GM12873 (cell line): ENCODE measurements around the gene NLRC3.

Experiments used
- TF ChIP-seq, protein P1 (sequence below): IDR thresholded peaks from 2 replicates; pipeline ENCODE4 v1.5.1; 2012; ENCODE audit warnings: low read depth, mild to moderate bottlenecking, moderate library complexity, low read length, control low read depth; ENCODE audit not compliant: insufficient read depth; ENCODE audit errors: missing control alignments

The NLRC3 gene

DNA sequence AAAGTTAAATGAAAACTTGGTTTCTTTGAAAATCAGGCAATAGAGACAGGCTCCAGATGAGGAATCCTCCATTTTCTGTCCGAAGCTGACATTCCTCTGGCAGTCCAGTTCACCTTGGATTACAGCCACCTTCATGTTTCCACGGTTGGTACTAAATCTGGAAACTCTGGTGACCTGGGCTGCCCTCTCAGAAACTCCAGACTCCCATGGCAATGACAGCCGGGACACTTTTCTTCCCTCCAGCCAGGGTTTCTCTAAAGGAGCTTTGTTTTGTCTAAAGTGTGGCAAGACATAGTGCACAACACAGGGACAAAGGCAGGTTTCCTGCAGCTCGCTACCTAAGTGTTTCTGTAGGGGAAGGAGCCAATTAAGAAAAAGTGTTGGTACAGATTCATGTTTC, 40.4 kb downstream of the NLRC3 start:
- TF ChIP-seq, protein P1, sequence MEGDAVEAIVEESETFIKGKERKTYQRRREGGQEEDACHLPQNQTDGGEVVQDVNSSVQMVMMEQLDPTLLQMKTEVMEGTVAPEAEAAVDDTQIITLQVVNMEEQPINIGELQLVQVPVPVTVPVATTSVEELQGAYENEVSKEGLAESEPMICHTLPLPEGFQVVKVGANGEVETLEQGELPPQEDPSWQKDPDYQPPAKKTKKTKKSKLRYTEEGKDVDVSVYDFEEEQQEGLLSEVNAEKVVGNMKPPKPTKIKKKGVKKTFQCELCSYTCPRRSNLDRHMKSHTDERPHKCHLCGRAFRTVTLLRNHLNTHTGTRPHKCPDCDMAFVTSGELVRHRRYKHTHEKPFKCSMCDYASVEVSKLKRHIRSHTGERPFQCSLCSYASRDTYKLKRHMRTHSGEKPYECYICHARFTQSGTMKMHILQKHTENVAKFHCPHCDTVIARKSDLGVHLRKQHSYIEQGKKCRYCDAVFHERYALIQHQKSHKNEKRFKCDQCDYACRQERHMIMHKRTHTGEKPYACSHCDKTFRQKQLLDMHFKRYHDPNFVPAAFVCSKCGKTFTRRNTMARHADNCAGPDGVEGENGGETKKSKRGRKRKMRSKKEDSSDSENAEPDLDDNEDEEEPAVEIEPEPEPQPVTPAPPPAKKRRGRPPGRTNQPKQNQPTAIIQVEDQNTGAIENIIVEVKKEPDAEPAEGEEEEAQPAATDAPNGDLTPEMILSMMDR: no peak

DNA sequence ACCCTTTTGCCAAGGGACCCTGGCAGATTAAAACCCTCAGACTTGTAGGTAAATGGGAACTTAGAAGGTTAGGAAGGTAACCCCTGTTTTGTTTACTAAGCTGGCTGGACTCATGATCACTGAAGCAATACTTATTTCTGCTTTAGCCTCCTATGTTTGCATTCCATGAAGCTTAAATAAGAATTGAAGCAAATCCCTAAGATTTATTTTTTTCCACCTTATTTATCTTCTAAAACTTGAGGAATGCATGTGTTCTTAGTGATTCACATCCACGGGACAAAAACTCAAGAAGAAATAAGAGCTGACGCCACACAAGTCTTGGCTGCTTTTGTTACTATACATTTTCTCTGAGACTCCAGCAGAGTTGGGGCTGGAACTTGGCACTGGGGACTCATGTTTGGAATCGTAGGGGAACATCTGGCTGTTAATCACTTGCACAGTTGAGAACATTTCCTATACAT, 40.9 kb downstream of the NLRC3 start:
- TF ChIP-seq, protein P1: no peak

GRCh38 chr16:3534126-3534525, 43.1 kb downstream of the NLRC3 start:
- TF ChIP-seq, protein P1: no peak

GRCh38 chr16:3532741-3533140, 44.5 kb downstream of the NLRC3 start:
- TF ChIP-seq, protein P1: no peak

DNA sequence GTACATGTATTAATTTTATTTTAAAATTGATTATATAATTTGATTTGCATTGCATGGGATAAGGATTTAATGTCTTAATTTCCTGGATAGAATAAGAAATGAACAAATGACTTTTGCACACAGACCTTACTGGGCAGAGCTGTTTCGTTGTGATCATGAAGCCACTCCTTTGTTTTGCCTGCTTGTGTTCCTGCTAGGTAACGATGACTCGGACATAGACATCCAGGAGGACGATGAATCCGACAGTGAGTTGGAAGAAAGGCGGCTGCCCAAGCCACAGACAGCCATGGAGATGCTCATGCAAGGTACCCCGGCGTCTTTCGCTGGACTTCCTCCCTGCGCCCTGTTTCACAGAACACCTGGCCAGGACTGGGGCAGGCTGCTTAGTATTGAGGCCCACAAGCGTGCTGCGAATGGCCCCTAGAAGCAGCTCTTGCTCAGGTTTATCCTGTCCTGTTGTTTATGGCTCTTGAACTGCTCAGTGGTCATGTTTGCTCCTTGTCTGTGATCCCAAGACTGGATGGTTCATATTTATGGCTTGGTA, 46.8 kb downstream of the NLRC3 start:
- TF ChIP-seq, protein P1: no peak

DNA sequence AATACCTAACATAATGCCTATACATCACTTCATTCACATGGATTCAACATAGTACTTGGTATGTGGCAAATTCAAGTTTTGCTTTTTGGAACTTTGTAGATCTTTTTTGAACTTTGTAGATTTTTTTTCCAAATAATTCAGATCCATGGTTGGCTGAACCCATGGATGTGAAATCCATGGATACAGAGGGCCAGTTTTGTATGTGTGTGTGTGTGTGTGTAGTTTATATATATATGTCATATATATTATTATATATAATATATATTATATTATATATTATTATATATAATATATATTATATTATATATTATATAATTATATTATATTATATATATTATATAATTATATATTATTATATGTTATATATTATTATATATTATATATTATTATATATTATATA, 48.0 kb downstream of the NLRC3 start:
- TF ChIP-seq, protein P1: no peak

DNA sequence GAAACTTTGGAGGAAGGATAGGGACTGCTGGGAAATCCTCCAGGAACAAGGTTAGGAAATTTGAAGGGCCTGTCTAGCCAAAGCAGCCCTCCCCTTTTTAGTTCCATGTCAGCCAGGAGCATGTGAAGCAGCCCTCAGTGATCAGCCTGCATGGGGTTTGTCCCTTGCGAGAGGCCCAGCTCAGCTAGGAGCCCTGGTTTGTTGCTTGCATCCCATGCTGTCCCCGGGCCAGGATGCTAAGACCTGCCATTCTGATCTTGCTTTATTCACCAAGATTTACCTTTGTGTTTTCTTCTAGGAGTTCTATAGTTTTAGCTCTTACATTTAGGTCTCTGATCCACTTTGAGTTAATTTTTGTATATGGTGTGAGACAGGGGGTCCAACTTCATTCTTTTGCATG, 48.8 kb downstream of the NLRC3 start:
- TF ChIP-seq, protein P1: no peak
